HG03064 (cell line): ENCODE results near the gene CYP2U1.
"Not testable (repeated sequence)": the region's sequence is repeated elsewhere in the genome, so short reads cannot be mapped to it uniquely, and the experiment has no call there.

Source experiments
- ATAC-seq: cut with Tn5 transposase; IDR thresholded peaks from one replicate; pipeline ENCODE4 v1.9.1; 2021; ENCODE audit warnings: low read depth; ENCODE audit not compliant: unreplicated experiment

The CYP2U1 gene

GRCh38 chr4:107930821-107931774 lies at the start of gene CYP2U1:
TSS of gene CYP2U1 (plus strand) at chr4:107931549. CDS start at chr4:107931644, 95 bp downstream.
- peak; percentile 95 for ATAC-seq

- ATAC-seq, result no peak
These were observed 45.5 kb upstream of the CYP2U1 start for GRCh38 chr4:107885865-107886264.

DNA sequence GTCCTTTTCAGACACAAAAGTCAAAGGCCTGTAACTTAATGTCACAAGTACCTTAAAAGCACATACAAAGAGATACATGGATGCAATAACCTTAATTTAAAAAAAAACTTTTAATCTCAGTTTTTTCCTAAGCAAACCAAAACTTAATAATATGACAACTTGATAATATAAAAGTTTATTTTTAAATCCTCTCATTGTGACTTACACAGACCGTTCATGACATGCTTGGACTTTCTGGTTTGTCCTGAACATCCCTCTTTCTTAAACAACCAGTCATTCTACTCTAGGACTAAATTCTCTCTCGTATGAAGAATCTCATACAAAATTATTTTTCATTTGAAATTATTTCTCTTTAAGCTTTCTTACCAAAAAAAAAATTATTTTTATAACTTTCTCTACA lies 43.1 kb upstream of the CYP2U1 start:
- ATAC-seq, result no peak

- no peak for ATAC-seq
These were observed 40.6 kb upstream of the CYP2U1 start for GRCh38 chr4:107890779-107891178.

GRCh38 chr4:107891299-107891698 lies 40.0 kb upstream of the CYP2U1 start:
- ATAC-seq, result no peak

GRCh38 chr4:107893171-107894137 lies 37.9 kb upstream of the CYP2U1 start:
- ATAC-seq, result no peak

- no peak for ATAC-seq
These were observed 37.2 kb upstream of the CYP2U1 start for GRCh38 chr4:107894138-107894603.

- ATAC-seq, result no peak
These were observed 35.1 kb upstream of the CYP2U1 start for GRCh38 chr4:107896158-107896645.

DNA sequence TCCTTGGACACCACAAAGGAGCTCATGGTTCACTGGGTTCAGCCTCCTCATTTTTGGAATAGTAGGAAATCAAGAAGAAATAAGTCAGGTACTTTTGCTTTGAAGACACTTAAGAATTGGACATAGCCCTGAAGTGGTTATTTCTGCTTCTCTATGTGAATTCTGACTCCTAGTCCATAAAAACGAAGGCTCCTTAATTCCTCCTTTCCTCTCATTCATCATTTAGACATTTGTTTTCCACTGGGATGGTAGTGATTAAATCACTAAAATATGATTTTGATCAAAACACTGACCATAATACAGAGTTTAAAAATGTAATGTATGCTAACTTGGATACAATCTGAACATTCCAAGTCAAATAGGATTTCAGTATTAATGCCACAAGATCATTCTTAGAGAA lies 34.7 kb upstream of the CYP2U1 start:
- ATAC-seq, result no peak

DNA sequence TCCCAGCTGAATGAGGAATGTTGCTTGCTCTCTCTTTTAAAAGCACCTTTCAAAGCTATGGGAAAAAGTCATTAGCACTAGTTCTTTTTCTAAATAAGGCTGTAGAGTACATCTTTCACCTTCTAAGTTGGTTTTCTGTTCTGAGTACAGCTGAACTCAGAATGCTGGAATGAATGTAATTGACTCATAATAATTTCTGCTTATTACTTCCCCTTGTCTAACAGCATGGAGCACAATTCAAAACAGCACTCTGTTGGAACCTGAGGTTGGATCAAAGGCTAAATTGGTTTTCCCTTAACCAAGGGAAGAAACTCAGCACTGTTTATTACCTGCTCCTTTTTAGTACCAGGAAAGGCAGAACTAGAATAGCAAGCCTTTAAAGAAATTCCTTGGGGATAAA lies 33.5 kb upstream of the CYP2U1 start:
- no peak for ATAC-seq

DNA sequence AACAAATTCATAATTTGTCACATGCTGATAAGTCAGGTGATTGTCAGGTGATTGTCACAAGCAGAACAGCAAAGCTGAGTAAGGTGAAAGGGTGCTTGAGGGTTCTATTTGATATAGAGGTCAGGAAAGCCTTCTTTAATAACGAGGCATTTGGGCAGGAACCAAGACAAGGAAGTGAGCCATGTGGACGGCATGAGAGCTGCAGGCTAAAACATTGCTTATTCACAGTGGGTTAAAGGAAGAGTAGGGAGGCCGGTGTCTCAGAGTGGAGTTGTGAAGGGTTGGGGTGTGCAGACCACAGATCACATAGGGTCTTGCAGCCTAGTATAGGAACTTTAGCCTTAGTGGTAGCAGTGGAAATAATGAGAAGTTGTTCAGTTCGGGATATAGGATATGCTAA lies 31.3 kb upstream of the CYP2U1 start:
- no peak for ATAC-seq

- no peak for ATAC-seq
These were observed 30.8 kb upstream of the CYP2U1 start for GRCh38 chr4:107900508-107900907.

GRCh38 chr4:107901213-107901934 lies 30.0 kb upstream of the CYP2U1 start:
- no peak for ATAC-seq

DNA sequence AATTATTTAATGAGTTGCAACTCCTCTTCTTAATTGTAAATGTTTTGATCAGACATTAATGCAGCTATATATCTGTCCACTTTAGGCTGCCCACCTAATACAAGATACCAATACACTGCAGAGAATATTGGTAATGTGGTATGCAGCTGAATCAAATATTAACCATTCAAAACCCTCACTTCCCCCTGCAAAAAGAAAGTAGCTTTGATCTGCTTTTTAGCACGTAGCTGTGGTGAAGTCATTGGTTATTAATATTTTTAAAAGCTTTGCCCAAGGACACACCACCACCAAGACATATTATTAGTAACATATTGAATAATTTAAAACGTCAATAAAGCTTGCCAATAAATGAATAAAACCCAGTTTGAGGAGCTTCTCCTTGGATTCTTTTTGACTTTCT lies 28.6 kb upstream of the CYP2U1 start:
- ATAC-seq, result peak; percentile 90

DNA sequence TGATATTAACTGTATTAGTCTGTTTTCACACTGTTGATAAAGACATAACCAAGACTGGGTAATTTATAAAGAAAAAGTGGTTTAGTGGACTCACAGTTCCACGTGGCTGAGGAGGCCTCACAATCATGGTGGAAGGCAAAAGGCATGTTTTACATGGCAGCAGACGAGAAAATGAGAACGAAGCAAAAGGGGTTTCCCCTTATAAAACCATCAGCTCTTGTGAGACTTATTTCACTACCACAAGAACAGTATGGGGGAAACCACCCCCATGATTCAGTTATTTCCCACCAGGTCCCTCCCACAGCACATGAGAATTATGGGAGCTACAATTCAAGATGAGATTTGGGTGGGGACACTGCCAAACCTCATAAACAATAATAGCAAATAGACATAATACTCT lies 26.3 kb upstream of the CYP2U1 start:
- not testable (repeated sequence) for ATAC-seq

GRCh38 chr4:107906458-107907100 lies 24.8 kb upstream of the CYP2U1 start:
- ATAC-seq, result no peak

- ATAC-seq, result no peak
These were observed 23.0 kb upstream of the CYP2U1 start for GRCh38 chr4:107908377-107908776.

GRCh38 chr4:107913283-107913899 lies 18.0 kb upstream of the CYP2U1 start:
- ATAC-seq, result peak; percentile 89

GRCh38 chr4:107915220-107915619 lies 16.1 kb upstream of the CYP2U1 start:
- no peak for ATAC-seq
